ENCODE results near the gene TMC2.
A peak's percentile ranks its signal among the peaks of the same experiment; 100 is the strongest.

The TMC2 gene

GRCh38 chr20:2545594-2545993 lies 9.2 kb downstream of the TMC2 start:
- DNase-seq (ENCODE audit: low spot score) = no peak
- CTCF ChIA-PET = no interaction called here
- POLR2A ChIA-PET (ENCODE audit: low non-redundant PET) = no interaction called here
- TF ChIP-seq CTCF (conservative IDR thresholded peaks at IDR 0.05; ENCODE audit: low read depth) = no peak
- no peak overlapping the region for H3K27ac ChIP-seq

GRCh38 chr20:2557873-2558580 lies 21.7 kb downstream of the TMC2 start:
- H3K27ac ChIP-seq = no peak overlapping the region
- POLR2A ChIA-PET (ENCODE audit: low non-redundant PET) = no interaction called here
- DNase-seq (ENCODE audit: low spot score) = no peak
- CTCF ChIA-PET = no interaction called here
- TF ChIP-seq CTCF (conservative IDR thresholded peaks at IDR 0.05; ENCODE audit: low read depth) = no peak

- no peak for TF ChIP-seq CTCF (conservative IDR thresholded peaks at IDR 0.05; ENCODE audit: low read depth)
- ChIA-PET POLR2A (ENCODE audit: low non-redundant PET) (no interaction called here), CTCF (no interaction called here)
- DNase-seq (ENCODE audit: low spot score) = peak; percentile 15
- no peak overlapping the region for H3K27ac ChIP-seq
Measured at GRCh38 chr20:2558581-2559278, 22.4 kb downstream of the TMC2 start.

GRCh38 chr20:2559279-2559626 lies 22.9 kb downstream of the TMC2 start:
- CTCF ChIA-PET = no interaction called here
- no peak for TF ChIP-seq CTCF (conservative IDR thresholded peaks at IDR 0.05; ENCODE audit: low read depth)
- POLR2A ChIA-PET (ENCODE audit: low non-redundant PET) = no interaction called here
- H3K27ac ChIP-seq = no peak overlapping the region
- DNase-seq (ENCODE audit: low spot score) = no peak

GRCh38 chr20:2559651-2560050 lies 23.3 kb downstream of the TMC2 start:
- no peak for DNase-seq (ENCODE audit: low spot score)
- TF ChIP-seq CTCF (conservative IDR thresholded peaks at IDR 0.05; ENCODE audit: low read depth) = no peak
- ChIA-PET POLR2A (ENCODE audit: low non-redundant PET) (no interaction called here), CTCF (no interaction called here)
- H3K27ac ChIP-seq = no peak overlapping the region

GRCh38 chr20:2563116-2563515 lies 26.7 kb downstream of the TMC2 start:
- H3K27ac ChIP-seq = no peak overlapping the region
- DNase-seq (ENCODE audit: low spot score) = no peak
- ChIA-PET CTCF (interaction anchor here (0.7 to 1.2 kb wide), 4 partner anchors 8 to 34 kb away, joined by 3 to 7 read pairs (median 4); no protein-coding TSS in a partner anchor), POLR2A (ENCODE audit: low non-redundant PET) (no interaction called here)
- no peak for TF ChIP-seq CTCF (conservative IDR thresholded peaks at IDR 0.05; ENCODE audit: low read depth)
